OCI-LY1 (cell line): ENCODE data around the gene DTNBP1.

Source experiments
- CTCF ChIP-seq: fragments of 200-600 bp; sonication (generic), shearing (Covaris generic); IDR thresholded peaks from 2 replicates; pipeline ENCODE4 v1.5.1; 2017; ENCODE audit warnings: mild to moderate bottlenecking, antibody characterized with exemption, low read length, moderate library complexity, mixed read lengths
- EZH2 ChIP-seq: fragments of 200-600 bp; sonication (generic), shearing (Covaris generic); IDR thresholded peaks from 2 replicates; pipeline ENCODE4 v1.8.0; 2017; ENCODE audit warnings: borderline replicate concordance, mixed run types, mild to moderate bottlenecking, antibody characterized with exemption, low read length, moderate library complexity, mixed read lengths

GRCh38 chr6:15524861-15525401, 137.9 kb downstream of the DTNBP1 start:
- TF ChIP-seq EZH2 = no peak
- no peak for TF ChIP-seq CTCF
